ENCODE data around the gene NFRKB. TPM values are rescaled to one million over a fixed set of nuclear protein-coding genes. Genes with fewer than 3 reads are reported as not detected.

Gene NFRKB
- total and polyA plus RNA-seq, 10 of the 15 experiments (the other 5 are each of a cell fraction or from before 2014, with no cell fraction given), result 3.7 to 21.7 (median 14.1) TPM

DNA sequence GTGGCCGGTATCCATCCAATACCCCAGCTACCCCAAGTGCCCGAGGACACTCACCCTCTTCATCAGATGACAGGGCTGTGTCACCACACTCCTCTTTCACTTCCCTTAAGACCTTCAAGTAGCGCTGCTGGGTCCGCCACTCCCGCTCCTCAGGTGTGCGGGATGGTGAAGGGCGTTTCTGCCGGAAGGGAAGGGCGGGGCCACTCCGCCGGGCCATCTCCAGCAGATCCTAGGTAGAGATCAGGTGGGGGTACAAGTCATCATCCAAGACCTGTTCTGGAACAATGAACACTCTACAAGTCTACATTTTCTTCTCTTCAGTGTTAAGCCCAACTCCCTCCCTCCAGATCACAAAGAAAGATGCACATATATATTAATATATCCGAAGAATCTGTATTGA is 10.0 kb downstream of the NFRKB start:
- Histone ChIP-seq H3K9ac (ENCODE audit: control insufficient read depth, insufficient read depth, low read length) (no peak overlapping the region), H2AFZ (ENCODE audit: control insufficient read depth, low read depth, low read length) (no peak overlapping the region), H3K27me3 (replicated peaks in 1 of 2; ENCODE audit: control insufficient read depth in 2 of 2, insufficient read depth in 2 of 2, low read length in 1 of 2) (no peaks in the 10 kb centered on the region), H3K9me3 (replicated peaks; ENCODE audit: control insufficient read depth, insufficient read depth, low read length) (no peaks in the 10 kb centered on the region), H4K20me1 (ENCODE audit: control insufficient read depth, insufficient read depth) (no peaks in the 10 kb centered on the region), H3K4me3 (no peak overlapping the region), H3K27ac (ENCODE audit: control insufficient read depth, insufficient read depth) (no peak overlapping the region), H3K4me2 (ENCODE audit: control insufficient read depth, insufficient read depth) (no peak overlapping the region), H3K36me3 (ENCODE audit: control insufficient read depth in 2 of 2, insufficient read depth in 2 of 2, low read length in 1 of 2) (peaks cover 15 to 32% of the 10 kb centered on the region in 2 experiments), H3K79me2 (ENCODE audit: control insufficient read depth, insufficient read depth, low read length) (no peaks in the 10 kb centered on the region), H3K4me1 (ENCODE audit: control insufficient read depth, insufficient read depth, low read length) (no peaks in the 10 kb centered on the region)
- SMC1A ChIA-PET (ENCODE audit: uncharacterized antibody, unreplicated experiment), result interaction anchor here (1.2 kb wide), 1 partner anchor 9 kb away, joined by 5 read pairs; no protein-coding TSS in a partner anchor
- in situ Hi-C loops (cut with MboI) (no loop called here), intact Hi-C loops (cut with micrococcal nuclease; ENCODE audit: unreplicated experiment) (no loop called here)
- POLR2A ChIA-PET, result no interaction called here
- no peak for FAIRE-seq
- CTCF ChIA-PET, result no interaction called here
- 93% methylated on average over 12 of the region's 12 CpGs for WGBS (ENCODE audit: insufficient coverage, insufficient replicate concordance, low lambda C conversion rate, missing lambda C conversion rate)
- DNase-seq (ENCODE audit: low read depth, low spot score), result no peak
- TF ChIP-seq BHLHE40 (IDR thresholded peaks at IDR 0.05; ENCODE audit: borderline replicate concordance in 1 of 2, low read depth in 2 of 2, low read length in 1 of 2), result no peak
- TF ChIP-seq RB1 (IDR thresholded peaks at IDR 0.05; ENCODE audit: borderline replicate concordance), result no peak
- TF ChIP-seq FOS (IDR thresholded peaks at IDR 0.05; ENCODE audit: borderline replicate concordance, extremely low read depth, insufficient read length), result no peak
- no peak for TF ChIP-seq ZNF274 (IDR thresholded peaks at IDR 0.05; ENCODE audit: insufficient read depth, insufficient read length)
- TF ChIP-seq, protein P1, sequence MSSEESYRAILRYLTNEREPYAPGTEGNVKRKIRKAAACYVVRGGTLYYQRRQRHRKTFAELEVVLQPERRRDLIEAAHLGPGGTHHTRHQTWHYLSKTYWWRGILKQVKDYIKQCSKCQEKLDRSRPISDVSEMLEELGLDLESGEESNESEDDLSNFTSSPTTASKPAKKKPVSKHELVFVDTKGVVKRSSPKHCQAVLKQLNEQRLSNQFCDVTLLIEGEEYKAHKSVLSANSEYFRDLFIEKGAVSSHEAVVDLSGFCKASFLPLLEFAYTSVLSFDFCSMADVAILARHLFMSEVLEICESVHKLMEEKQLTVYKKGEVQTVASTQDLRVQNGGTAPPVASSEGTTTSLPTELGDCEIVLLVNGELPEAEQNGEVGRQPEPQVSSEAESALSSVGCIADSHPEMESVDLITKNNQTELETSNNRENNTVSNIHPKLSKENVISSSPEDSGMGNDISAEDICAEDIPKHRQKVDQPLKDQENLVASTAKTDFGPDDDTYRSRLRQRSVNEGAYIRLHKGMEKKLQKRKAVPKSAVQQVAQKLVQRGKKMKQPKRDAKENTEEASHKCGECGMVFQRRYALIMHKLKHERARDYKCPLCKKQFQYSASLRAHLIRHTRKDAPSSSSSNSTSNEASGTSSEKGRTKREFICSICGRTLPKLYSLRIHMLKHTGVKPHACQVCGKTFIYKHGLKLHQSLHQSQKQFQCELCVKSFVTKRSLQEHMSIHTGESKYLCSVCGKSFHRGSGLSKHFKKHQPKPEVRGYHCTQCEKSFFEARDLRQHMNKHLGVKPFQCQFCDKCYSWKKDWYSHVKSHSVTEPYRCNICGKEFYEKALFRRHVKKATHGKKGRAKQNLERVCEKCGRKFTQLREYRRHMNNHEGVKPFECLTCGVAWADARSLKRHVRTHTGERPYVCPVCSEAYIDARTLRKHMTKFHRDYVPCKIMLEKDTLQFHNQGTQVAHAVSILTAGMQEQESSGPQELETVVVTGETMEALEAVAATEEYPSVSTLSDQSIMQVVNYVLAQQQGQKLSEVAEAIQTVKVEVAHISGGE (CRISPR knock-in tag; IDR thresholded peaks at IDR 0.05), result no peak
- no peak for TF ChIP-seq DPF2 (IDR thresholded peaks at IDR 0.05)
- TF ChIP-seq YBX1 (IDR thresholded peaks at IDR 0.05), result no peak
- no peak for TF ChIP-seq MTA3 (IDR thresholded peaks at IDR 0.05; ENCODE audit: borderline replicate concordance, low read length)
- TF ChIP-seq, protein P2, sequence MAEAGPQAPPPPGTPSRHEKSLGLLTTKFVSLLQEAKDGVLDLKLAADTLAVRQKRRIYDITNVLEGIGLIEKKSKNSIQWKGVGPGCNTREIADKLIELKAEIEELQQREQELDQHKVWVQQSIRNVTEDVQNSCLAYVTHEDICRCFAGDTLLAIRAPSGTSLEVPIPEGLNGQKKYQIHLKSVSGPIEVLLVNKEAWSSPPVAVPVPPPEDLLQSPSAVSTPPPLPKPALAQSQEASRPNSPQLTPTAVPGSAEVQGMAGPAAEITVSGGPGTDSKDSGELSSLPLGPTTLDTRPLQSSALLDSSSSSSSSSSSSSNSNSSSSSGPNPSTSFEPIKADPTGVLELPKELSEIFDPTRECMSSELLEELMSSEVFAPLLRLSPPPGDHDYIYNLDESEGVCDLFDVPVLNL (IDR thresholded peaks at IDR 0.05; ENCODE audit: low read depth, low read length), result no peak
- no peak for TF ChIP-seq CREM (IDR thresholded peaks at IDR 0.05; ENCODE audit: low read depth)
- no peak for TF ChIP-seq TBL1XR1 (IDR thresholded peaks at IDR 0.05; ENCODE audit: low read depth, low read length)
- TF ChIP-seq, protein P3, sequence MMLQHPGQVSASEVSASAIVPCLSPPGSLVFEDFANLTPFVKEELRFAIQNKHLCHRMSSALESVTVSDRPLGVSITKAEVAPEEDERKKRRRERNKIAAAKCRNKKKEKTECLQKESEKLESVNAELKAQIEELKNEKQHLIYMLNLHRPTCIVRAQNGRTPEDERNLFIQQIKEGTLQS (IDR thresholded peaks at IDR 0.05; ENCODE audit: borderline replicate concordance, extremely low read depth, low read depth, low read length), result no peak
- TF ChIP-seq HCFC1 (IDR thresholded peaks at IDR 0.05; ENCODE audit: low read length), result no peak
- TF ChIP-seq NRF1 (conservative IDR thresholded peaks at IDR 0.05; ENCODE audit: low read depth, low read length), result no peak
- TF ChIP-seq, protein P4, sequence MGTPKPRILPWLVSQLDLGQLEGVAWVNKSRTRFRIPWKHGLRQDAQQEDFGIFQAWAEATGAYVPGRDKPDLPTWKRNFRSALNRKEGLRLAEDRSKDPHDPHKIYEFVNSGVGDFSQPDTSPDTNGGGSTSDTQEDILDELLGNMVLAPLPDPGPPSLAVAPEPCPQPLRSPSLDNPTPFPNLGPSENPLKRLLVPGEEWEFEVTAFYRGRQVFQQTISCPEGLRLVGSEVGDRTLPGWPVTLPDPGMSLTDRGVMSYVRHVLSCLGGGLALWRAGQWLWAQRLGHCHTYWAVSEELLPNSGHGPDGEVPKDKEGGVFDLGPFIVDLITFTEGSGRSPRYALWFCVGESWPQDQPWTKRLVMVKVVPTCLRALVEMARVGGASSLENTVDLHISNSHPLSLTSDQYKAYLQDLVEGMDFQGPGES (IDR thresholded peaks at IDR 0.05), result no peak
- no peak for TF ChIP-seq ZSCAN29 (IDR thresholded peaks at IDR 0.05)
- BruUV-seq (replicated peaks), result no TSS peak
- RAD21 ChIA-PET (ENCODE audit: unreplicated experiment), result no interaction called here
- ATAC-seq, result no peak

Measured in GM12878 (cell line).